NCI-H524 (cell line): ENCODE measurements around the gene ATG2B.

ENCODE experiments used
- DNase-seq, 2 experiments: peaks; one replicate each; lab custom pipeline; 2025; lab: John Stamatoyannopoulos, UW

ATG2B gene

GRCh38 chr14:96309896-96310330 is 53.2 kb downstream of the ATG2B start:
- DNase-seq = no peak

- no peak for DNase-seq
These were observed 53.8 kb downstream of the ATG2B start for GRCh38 chr14:96309133-96309895.

- DNase-seq = no peak
These were observed 55.7 kb downstream of the ATG2B start for GRCh38 chr14:96307434-96307833.

GRCh38 chr14:96304956-96305355 is 58.2 kb downstream of the ATG2B start:
- no peak for DNase-seq

DNA sequence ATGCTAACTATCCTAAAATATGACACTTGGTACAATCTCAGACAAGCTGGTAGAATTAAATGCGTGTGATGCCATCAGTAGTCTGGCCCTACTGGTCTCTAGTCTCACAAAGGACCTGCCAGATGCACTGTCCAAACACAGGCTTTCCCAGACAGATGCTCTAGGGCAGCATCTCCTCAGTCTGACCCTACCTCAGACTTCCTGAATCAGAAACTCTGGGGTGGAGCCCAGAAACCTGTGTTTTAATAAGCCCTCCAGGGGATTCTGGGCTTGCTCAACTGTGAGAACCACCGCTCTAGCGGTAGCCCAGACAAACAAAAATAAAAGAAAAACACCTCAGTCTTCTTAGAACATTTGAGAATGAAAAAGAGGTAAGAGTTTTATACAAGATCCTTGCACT is 59.2 kb downstream of the ATG2B start:
- no peak for DNase-seq

DNA sequence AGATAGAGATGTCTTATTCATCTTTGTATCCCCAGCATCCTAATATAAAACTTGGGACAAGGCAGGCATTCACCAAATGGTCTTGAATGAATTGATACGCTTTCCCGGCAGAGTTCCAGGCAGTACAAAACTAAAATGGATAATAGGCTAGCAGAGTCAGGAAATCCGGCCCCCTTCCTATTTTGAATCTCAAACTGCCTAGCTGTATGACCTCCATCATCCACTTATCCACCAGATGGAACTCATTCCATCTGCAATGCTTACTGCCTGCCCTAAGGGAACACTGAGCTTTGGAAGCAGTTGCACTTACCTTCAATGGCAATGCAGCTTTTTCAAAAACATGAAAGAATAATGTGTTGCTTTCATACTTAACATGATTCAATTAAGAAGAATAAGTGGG is 63.7 kb downstream of the ATG2B start:
- no peak for DNase-seq

DNA sequence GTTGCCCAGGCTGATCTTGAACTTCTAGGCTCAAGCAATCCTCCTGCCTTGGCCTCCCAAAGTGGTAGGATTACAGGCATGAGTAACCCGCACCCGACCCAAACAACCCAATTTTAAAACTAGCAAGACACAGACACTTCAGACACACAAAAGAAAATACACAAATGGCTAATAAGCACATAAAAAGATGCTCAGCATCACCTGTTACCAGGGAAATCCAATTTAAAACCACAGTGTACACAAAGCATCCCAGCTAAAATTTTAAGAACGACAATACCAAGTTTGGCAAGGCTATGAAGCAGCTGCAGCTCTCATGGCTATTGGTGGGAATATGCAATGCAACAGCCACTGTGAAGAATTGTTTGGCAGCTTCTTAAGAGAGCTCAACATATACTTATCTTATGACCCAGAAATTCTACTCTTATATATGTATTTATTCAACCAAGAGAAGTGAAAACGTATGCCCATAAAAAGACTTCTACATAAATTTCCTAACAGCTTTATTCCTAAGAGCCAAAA is 65.1 kb downstream of the ATG2B start:
- no peak for DNase-seq

DNA sequence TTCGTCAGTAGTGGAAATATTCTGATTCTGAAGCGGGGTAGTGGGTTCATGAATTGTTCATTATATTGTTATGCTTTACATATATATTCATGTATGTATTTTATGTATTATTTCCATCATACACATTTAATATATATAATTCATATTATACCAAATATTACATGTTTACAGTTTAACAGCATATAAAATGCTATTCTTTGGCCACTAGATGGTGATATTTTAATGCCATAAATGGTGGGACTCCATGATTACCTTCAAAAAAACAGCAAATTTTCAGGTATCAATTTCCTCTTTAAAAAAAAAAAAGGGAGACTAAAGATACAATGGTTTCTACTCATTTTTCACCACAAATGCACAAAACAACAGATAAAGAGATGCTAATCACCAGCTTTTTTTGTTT is 66.1 kb downstream of the ATG2B start:
- DNase-seq = peak in 1 of 2 experiments; percentile 35

GRCh38 chr14:96294246-96294645 is 68.9 kb downstream of the ATG2B start:
- DNase-seq = no peak

DNA sequence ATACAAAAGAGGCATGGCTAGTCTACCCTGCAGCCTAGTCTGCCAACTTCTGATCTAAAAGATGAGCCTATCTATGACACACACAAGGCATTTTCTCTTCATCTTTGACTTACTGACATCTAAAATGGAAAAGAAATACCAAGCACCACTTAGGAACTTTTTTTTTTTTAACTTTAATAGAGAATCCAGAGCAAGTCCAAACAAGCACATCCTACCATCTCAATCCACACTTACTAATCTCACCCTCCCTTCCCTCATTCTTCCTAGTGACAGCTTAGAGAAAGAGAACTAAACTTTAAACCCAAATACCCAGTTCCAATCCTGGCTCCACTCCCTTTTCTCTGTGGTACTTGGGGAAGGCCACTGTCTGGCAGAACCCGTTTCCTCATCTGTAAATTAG is 75.3 kb downstream of the ATG2B start:
- no peak for DNase-seq

DNA sequence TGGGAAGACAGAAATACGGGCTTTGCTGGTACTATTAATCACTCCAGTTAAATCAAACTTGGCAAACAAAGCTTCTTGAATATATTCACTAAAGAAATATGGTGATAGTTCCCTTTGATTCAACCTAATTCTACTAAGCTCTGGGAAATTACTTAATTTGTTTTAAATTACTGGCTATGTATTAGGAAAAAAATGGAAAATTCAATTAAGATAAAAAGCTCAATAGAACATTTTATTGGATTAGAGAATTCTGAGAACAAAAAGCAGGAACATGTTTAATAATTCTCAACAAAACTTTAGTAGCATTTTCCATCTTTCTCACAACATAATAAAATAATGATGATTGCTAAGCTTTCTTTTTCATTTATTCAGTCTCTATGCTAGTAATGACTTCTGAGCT is 76.9 kb downstream of the ATG2B start:
- DNase-seq = no peak

- DNase-seq = no peak
These were observed 77.5 kb downstream of the ATG2B start for GRCh38 chr14:96285667-96286066.

DNA sequence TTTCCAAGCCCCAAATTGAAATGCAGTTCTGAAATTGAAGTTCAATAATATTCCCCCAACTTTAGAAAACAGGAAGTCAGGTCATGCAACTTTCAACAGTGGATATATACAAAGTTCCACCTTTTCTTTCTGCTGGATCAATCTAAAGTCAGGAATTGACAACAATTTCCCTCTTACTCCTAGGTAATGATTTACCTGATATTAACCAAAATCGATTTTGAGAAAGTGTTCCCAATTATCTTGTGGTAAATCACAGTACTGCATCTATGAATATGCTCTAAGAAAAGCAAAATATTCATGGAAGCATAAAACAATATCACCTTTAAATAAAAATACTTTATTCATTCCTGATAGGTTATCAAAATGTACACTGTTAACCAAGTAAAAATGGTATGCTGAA is 78.7 kb downstream of the ATG2B start:
- no peak for DNase-seq

- DNase-seq = no peak
These were observed 79.1 kb downstream of the ATG2B start for GRCh38 chr14:96284008-96284407.

- peak in 1 of 2 experiments; percentile 68 for DNase-seq
These were observed 81.7 kb downstream of the ATG2B start for GRCh38 chr14:96281486-96281885.

DNA sequence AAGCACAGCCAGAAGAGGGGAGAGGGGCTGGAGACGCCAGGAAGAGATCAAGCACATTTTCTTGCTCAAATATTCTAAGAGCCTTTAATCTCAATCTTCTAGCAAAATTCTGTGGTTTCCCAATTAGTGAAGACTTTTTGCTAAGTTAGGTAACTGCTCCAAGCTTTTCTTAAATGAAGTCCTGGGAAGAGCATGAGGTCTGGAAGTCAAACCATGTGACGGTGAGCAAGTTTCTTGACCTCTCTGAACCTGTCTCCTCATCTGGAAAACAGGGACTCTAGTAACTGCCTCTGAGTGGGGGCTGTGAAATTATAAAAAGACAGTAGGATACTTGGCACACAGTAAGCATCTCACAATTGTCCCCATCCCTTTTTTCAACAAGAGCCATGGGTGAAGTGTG is 83.0 kb downstream of the ATG2B start:
- no peak for DNase-seq

- DNase-seq = no peak
These were observed 83.6 kb downstream of the ATG2B start for GRCh38 chr14:96279564-96279963.

DNA sequence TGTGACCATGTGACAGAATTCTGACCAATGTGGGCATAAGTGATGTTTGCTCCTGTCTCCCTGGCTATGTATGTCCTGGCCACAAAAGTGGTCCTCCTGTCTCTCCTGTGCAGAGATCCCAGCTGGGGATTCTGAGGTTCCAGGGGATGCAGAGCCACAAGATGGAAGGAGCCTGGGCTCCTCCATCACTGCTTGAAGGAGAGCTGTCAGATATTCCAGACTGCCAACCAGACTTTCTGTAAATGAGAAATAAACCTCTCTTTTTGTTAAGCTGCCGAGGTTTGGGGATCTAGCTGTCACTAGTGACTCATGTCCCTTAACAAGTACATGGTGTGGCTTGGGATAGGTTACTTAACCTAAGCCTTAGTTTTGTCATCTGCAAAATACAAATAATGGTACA is 85.3 kb downstream of the ATG2B start:
- DNase-seq = no peak

DNA sequence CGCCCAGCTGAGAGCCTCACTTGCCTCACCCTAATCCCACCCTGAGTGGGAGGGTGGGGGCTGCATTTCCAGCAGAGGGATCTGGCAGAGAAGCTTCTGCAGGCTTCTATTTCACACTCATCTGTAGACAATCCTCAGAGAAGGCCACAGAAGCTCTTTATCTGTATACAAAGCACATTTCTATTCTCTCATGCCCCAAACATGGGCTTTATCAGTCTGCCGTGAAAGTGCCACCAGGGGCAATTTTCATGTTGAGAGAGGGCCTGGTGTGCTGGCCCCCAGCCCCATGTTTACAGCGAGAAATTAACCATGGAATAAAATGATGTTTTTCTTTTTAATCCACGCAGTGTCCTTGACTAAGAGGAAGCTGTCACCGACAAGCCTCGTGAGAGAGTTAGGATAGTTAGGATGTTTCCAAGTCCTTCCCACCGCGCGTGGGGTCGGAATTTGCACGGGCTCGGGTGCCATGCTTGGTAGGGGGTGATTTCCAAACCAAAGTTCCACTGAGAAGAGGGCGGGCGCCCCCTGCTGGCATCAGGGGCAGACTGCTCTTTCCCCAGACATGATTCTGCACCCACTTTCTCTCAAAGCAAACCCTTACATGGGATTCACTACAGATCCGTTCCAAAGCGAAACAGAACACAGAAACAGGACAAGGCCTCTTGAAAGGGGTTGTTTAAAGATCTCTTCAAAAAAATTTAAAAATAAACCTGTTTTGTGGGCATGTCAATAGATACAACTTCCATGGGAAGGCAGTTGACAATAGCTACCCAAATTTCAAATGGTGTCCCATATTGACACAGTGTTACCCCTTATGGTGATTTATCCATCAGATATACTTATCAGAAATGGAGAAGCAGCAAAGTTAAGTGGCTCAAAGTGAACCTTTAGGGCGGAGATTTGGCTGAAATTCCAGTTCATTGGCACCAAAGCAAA is 87.7 kb downstream of the ATG2B start:
- peak; percentile 78 to 90 for DNase-seq

- DNase-seq = no peak
These were observed 88.6 kb downstream of the ATG2B start for GRCh38 chr14:96274543-96274942.

- peak; percentile 54 to 73 for DNase-seq
These were observed 89.0 kb downstream of the ATG2B start for GRCh38 chr14:96274122-96274521.

GRCh38 chr14:96273629-96274028 is 89.5 kb downstream of the ATG2B start:
- no peak for DNase-seq
